ENCODE data around the gene OR10A6.

- TF ChIP-seq, protein P1, sequence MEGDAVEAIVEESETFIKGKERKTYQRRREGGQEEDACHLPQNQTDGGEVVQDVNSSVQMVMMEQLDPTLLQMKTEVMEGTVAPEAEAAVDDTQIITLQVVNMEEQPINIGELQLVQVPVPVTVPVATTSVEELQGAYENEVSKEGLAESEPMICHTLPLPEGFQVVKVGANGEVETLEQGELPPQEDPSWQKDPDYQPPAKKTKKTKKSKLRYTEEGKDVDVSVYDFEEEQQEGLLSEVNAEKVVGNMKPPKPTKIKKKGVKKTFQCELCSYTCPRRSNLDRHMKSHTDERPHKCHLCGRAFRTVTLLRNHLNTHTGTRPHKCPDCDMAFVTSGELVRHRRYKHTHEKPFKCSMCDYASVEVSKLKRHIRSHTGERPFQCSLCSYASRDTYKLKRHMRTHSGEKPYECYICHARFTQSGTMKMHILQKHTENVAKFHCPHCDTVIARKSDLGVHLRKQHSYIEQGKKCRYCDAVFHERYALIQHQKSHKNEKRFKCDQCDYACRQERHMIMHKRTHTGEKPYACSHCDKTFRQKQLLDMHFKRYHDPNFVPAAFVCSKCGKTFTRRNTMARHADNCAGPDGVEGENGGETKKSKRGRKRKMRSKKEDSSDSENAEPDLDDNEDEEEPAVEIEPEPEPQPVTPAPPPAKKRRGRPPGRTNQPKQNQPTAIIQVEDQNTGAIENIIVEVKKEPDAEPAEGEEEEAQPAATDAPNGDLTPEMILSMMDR (IDR thresholded peaks at IDR 0.05; ENCODE audit: poor library complexity): no peak
- TF ChIP-seq EZH2 (IDR thresholded peaks at IDR 0.05; ENCODE audit: borderline replicate concordance) (no peak), EZH2phosphoT487 (IDR thresholded peaks at IDR 0.05; ENCODE audit: low read depth, severe bottlenecking, unreplicated experiment) (no peak)
Observed at GRCh38 chr11:7974668-7975067, 43.6 kb upstream of the OR10A6 start.

All from hepatocyte (in vitro differentiated cells).